GM12878 (cell line): ENCODE measurements around the gene LCP1.

Experiments used
- BACH1 ChIP-seq: fragments of 450-650 bp; IDR thresholded peaks from 2 replicates; pipeline ENCODE4 v1.6.1; 2017; ENCODE audit warnings: mild to moderate bottlenecking, borderline replicate concordance
- EZH2 ChIP-seq: IDR thresholded peaks from 2 replicates; pipeline ENCODE4 v1.6.1; 2012; ENCODE audit warnings: low read depth, mild to moderate bottlenecking, control low read depth, inconsistent platforms, low read length, borderline replicate concordance; ENCODE audit not compliant: control insufficient read depth
- NR2C2 ChIP-seq: IDR thresholded peaks from 2 replicates; pipeline ENCODE4 v1.6.1; 2011; ENCODE audit warnings: borderline replicate concordance, low read depth; ENCODE audit not compliant: control insufficient read depth, insufficient read length
- PBX3 ChIP-seq: IDR thresholded peaks from 2 replicates; pipeline ENCODE4 v1.6.1; 2011; ENCODE audit warnings: mild to moderate bottlenecking, low read depth, low read length, moderate library complexity; ENCODE audit not compliant: insufficient replicate concordance
- POLR2A ChIP-seq: IDR thresholded peaks from 2 replicates; pipeline ENCODE4 v1.6.1; 2011; ENCODE audit warnings: low read depth, mild to moderate bottlenecking, low read length
- RB1 ChIP-seq: fragments of 450-650 bp; formaldehyde crosslinking; IDR thresholded peaks from 2 replicates; pipeline ENCODE4 v1.6.1; 2017; ENCODE audit warnings: mild to moderate bottlenecking, borderline replicate concordance
- RCOR1 ChIP-seq: conservative IDR thresholded peaks from 2 replicates; pipeline ENCODE4 v1.6.1; 2012; ENCODE audit warnings: low read depth, low read length, improper control_type of control experiment
- STAT1 ChIP-seq: fragments of 450-650 bp; conservative IDR thresholded peaks from 2 replicates; pipeline ENCODE4 v1.6.1; 2014; ENCODE audit warnings: antibody characterized with exemption, mild to moderate bottlenecking
- ZBED1 ChIP-seq: IDR thresholded peaks from 2 replicates; pipeline ENCODE4 v1.6.1; 2016; ENCODE audit warnings: borderline replicate concordance
- ZBTB11 ChIP-seq: fragments of 450-650 bp; formaldehyde crosslinking; IDR thresholded peaks from 2 replicates; pipeline ENCODE4 v1.5.0; 2022; ENCODE audit warnings: mild to moderate bottlenecking, missing genetic modification characterization

GRCh38 chr13:46097015-46097414 is 85.0 kb downstream of the LCP1 start:
- TF ChIP-seq ZBTB11 (no peak), EZH2 (no peak), ZBED1 (no peak), POLR2A (no peak), STAT1 (no peak), RB1 (no peak), PBX3 (no peak), RCOR1 (no peak), NR2C2 (no peak), BACH1 (no peak)
